ENCODE data around the gene MAP9.

DNA sequence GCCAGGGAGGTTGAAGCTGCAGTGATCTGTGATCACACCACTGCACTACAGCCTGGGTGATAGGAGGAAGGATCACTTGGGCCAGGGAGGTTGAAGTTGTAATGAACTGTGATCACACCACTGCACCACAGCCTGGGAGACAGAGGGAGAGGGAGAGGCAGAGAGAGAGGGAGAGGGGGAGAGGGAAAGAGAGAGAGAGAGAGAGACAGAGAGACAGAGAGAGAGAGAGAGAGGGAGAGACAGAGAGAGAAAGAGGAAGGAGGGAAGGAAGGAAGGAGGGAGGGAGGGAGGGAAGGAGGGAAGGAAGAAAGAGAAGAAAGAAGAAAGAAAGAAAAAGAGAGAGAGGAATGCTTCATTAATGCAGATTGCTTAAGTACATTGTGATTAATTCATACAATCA is 15.2 kb upstream of the MAP9 start:
- TF ChIP-seq CTCF (IDR thresholded peaks at IDR 0.05) = no peak
- no peak for TF ChIP-seq POLR2AphosphoS5 (IDR thresholded peaks at IDR 0.05)
- no peak for TF ChIP-seq POLR2A (IDR thresholded peaks at IDR 0.05)

All from sigmoid colon (tissue), 4 donors.